ENCODE results near the gene PSIP1. TPM values are rescaled to one million over a fixed set of nuclear protein-coding genes. Genes with fewer than 3 reads are reported as not detected.

PSIP1 gene
- total RNA-seq (2012; rRNA removed) (27.2 and 30.0 TPM in 2 replicates), polyA plus RNA-seq (2012; rRNA removed) (14.7 and 21.8 TPM in 2 replicates), Bru-seq, nascent RNA (percentile 72 among the genes with signal in this experiment), BruChase-seq, experiment 1, labeled RNA remaining after a 6-hour chase (percentile 76 among the genes with signal in this experiment), BruChase-seq, experiment 2, labeled RNA remaining after a 2-hour chase (percentile 74 among the genes with signal in this experiment)
- polyA plus RNA-seq (2012; cell fraction: cytosol; rRNA removed) = 2.0 and 12.5 TPM in 2 replicates
- polyA plus RNA-seq (2012; cell fraction: nucleus; rRNA removed; ENCODE audit: low replicate concordance) = 9.5 and 13.0 TPM in 2 replicates
- long read RNA-seq, transcript PSIP1-204 (16 exons, 3,364 nt) = major isoform, 7 of 46 reads
- long read RNA-seq, partial matches to known transcripts = 23 of 46 reads
- long read RNA-seq, other reads (novel, unspliced or antisense) = 9 of 46 reads

DNA sequence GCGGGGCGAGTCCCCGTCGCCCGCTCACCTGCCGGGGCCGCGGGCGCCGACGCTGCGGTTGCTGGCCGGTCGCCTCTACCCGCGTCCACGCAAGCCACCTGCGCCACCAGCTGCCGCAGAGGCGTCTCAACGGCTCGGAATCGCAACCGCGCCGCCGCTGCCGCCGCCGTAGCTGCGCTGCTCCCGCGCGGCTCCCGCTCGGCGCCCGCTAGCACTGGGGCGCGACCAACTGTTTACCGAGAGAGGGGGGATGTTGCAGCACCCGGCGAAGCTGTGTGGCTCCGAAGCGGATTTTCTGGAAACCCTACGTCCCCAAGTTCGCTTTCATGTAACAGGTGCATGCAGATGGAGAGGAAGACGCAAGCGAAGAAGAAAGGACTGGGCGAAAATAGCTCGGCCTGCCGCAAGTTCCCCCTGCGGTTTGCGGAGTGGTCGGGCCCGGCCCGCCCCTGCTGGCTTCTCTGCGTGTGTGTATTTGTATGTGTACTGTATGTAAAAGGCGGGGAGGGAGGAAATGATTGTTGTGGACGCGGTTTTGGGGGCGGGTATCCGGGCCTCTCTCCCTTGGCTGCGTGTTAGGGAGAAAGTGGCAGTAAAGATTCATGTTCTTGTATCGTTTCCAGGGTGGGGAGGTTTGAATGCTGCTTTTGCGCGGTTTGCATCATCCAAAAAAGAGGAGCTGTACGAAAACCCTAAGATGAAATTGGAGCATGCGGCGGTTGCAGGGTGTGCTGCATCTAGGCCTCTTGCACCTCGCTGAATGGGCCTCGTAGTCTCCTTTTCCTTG is at the start of gene PSIP1:
Gene PSIP1, minus strand, starts transcription at position 182 of the 787 bp plus-strand sequence. CDS start 782 bp downstream, outside the sequence.
- BruUV-seq (replicated peaks) = no TSS peak
- in situ Hi-C loops (cut with MboI; ENCODE audit: low sequenced_read_pairs) (no loop called here), intact Hi-C loops (cut with micrococcal nuclease) (loop anchor here (5.0 kb wide), 1 partner anchor 96 kb away; no protein-coding TSS in a partner anchor), dilution Hi-C loops (cut with HindIII; ENCODE audit: low sequenced_read_pairs, unreplicated experiment) (no loop called here)
- ATAC-seq (ENCODE audit: low read depth) (peak; percentile 90), DNase-seq (peak; percentile 75)
- Histone ChIP-seq H3K4me3 (ENCODE audit: insufficient read depth, low read depth, low read length) (peak within 1 kb of the TSS; percentile 95), H3K23ac (ENCODE audit: low read depth, low read length) (peak within 1 kb of the TSS; percentile 100), H3K18ac (ENCODE audit: low read depth, low read length) (peak within 1 kb of the TSS; percentile 90), H3K27me3 (ENCODE audit: control insufficient read depth, insufficient read depth, low read length) (no peaks in the 10 kb centered on the region; the same call in 1 of the 2 replicates), H4K91ac (ENCODE audit: insufficient read depth, low read depth, low read length) (peak within 1 kb of the TSS; percentile 100), H3K27ac (ENCODE audit: insufficient read depth, low read length) (peak within 1 kb of the TSS; percentile 90), H3K4me2 (ENCODE audit: low read depth, low read length) (peak within 1 kb of the TSS; percentile 97), H3K79me1 (ENCODE audit: low read depth in 1 of 2, low read length in 2 of 2) (peaks cover 18 to 20% of the 10 kb centered on the region in 2 experiments), H2AFZ (replicated peaks; ENCODE audit: low read length, poor library complexity) (peak within 1 kb of the TSS; percentile 99), H2AK9ac (replicated peaks; ENCODE audit: low read depth, low read length, poor library complexity) (peak within 1 kb of the TSS; percentile 99), H3K36me3 (ENCODE audit: control insufficient read depth, insufficient read depth, low read length) (no peaks in the 10 kb centered on the region), H2BK15ac (ENCODE audit: low read depth, low read length) (peak within 1 kb of the TSS; percentile 100; the same call in 1 of the 3 replicates), H2BK20ac (ENCODE audit: low read depth, low read length) (peak within 1 kb of the TSS; percentile 100), H2BK5ac (ENCODE audit: low read depth, low read length, poor library complexity, severe bottlenecking) (peak within 1 kb of the TSS; percentile 92), H3K4ac (ENCODE audit: low read depth, low read length) (peak within 1 kb of the TSS; percentile 99), H4K20me1 (ENCODE audit: insufficient read depth, low read length) (peaks cover 3% of the 10 kb centered on the region; the same call in 1 of the 2 replicates), H4K5ac (ENCODE audit: low read depth, low read length) (peak within 1 kb of the TSS; percentile 68), H3K4me1 (ENCODE audit: control insufficient read depth, insufficient read depth, low read length) (peaks cover 2% of the 10 kb centered on the region; the same call in 1 of the 2 replicates), H3K9me1 (ENCODE audit: insufficient read depth, low read length) (no peaks in the 10 kb centered on the region), H4K8ac (ENCODE audit: low read depth in 2 of 2, low read length in 2 of 2) (peak within 1 kb of the TSS; percentile 95 to 99), H3K56ac (ENCODE audit: extremely low read depth, insufficient read depth, low read length) (peak within 1 kb of the TSS; percentile 100), H3K9me3 (ENCODE audit: control insufficient read depth, insufficient read depth, low read length) (no peaks in the 10 kb centered on the region), H3K14ac (replicated peaks; ENCODE audit: low read depth, low read length) (peak within 1 kb of the TSS; percentile 100), H3K9ac (ENCODE audit: low read depth, low read length) (peak within 1 kb of the TSS; percentile 90), H2BK120ac (ENCODE audit: low read depth, low read length) (peak within 1 kb of the TSS; percentile 100), H2AK5ac (ENCODE audit: low read depth, low read length) (peak within 1 kb of the TSS; percentile 73; the same call in 1 of the 2 replicates)
- CTCF ChIA-PET = interaction anchor here (1.4 kb wide), 1 partner anchor 20 kb away, joined by 3 read pairs; no protein-coding TSS in a partner anchor
- TF ChIP-seq ELK1 (IDR thresholded peaks at IDR 0.05; ENCODE audit: borderline replicate concordance, low read depth, low read length) = no peak
- peak; percentile 51; the same call in 1 of the 2 replicates for TF ChIP-seq POLR2A (IDR thresholded peaks at IDR 0.05; ENCODE audit: low read depth, low read length)
- TF ChIP-seq CTCF (conservative IDR thresholded peaks at IDR 0.05; ENCODE audit: low read depth, low read length) = no peak
- no peak for TF ChIP-seq RFX5 (IDR thresholded peaks at IDR 0.05; ENCODE audit: low read depth, low read length)
- no peak for TF ChIP-seq FOS (IDR thresholded peaks at IDR 0.05; ENCODE audit: low read depth, low read length)
- TF ChIP-seq MAZ (IDR thresholded peaks at IDR 0.05; ENCODE audit: borderline replicate concordance, low read depth, low read length) = peak; percentile 18; the same call in 1 of the 2 replicates
- TF ChIP-seq CHD1 (IDR thresholded peaks at IDR 0.05; ENCODE audit: low read depth, low read length) = peak; percentile 99; the same call in 1 of the 2 replicates
- 0 out of 2 replicates have a peak, but pooled peaks have one; percentile 3 for TF ChIP-seq CEBPB (IDR thresholded peaks at IDR 0.05; ENCODE audit: low read depth, low read length)
- TF ChIP-seq BHLHE40 (IDR thresholded peaks at IDR 0.05; ENCODE audit: low read depth, low read length) = peak; percentile 98
- 0% methylated on average over 11 of the region's 72 CpGs; no CpG with 5 or more reads in 1 of the 2 experiments for WGBS, 2 experiments (ENCODE audit: extremely low coverage in 2 of 2, insufficient read length in 1 of 2)
- POLR2A ChIA-PET (ENCODE audit: unreplicated experiment) = interaction anchor here (0.5 to 0.6 kb wide), 2 partner anchors 40 to 42 kb away, joined by 3 to 6 read pairs; partner anchors contain the start of gene CCDC171
